Thyroid gland (tissue), 4 donors: ENCODE data around the gene SMYD4.

Experiments
- CTCF ChIP-seq, 6 experiments: fragments of 200-600 bp in 3 of 6; fragments of 450-650 bp in 3 of 6; sonication (generic) in 3 of 6; IDR thresholded peaks; one replicate each; pipeline ENCODE4 v1.5.1; 2016 to 2019; ENCODE audit warnings: antibody characterized with exemption in 6 of 6, mild to moderate bottlenecking in 2 of 6, inconsistent platforms in 1 of 6, moderate library complexity in 1 of 6
- POLR2A ChIP-seq, 2 donors: fragments of 450-650 bp; IDR thresholded peaks; one replicate each; pipeline ENCODE4 v1.6.1; 2017; ENCODE audit warnings: antibody characterized with exemption in 2 of 2, mild to moderate bottlenecking in 2 of 2, moderate library complexity in 1 of 2

DNA sequence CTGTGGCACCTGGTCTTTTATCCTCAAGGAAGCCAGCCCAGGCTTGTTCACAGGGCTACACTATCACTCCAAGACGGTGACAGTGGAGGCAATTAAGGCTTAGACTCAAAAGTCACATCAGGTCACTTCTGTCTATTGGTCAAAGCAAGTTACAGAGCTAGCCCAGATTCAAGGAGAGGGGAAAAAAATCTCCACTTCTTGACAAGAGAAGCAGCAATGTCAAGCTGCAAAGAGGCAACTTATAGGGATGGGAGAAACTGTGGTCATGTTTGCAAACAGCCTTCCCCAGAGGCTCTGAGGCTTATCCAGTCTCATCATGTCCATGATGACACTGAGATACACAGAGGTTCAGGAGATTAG lies 36.3 kb downstream of the SMYD4 start:
- TF ChIP-seq POLR2A (IDR thresholded peaks at IDR 0.05) (no peak), CTCF (IDR thresholded peaks at IDR 0.05) (no peak)
